ENCODE data around the gene PARD3.
A peak's percentile ranks its signal among the peaks of the same experiment; 100 is the strongest.

PARD3 gene

GRCh38 chr10:34641913-34642558 lies 173.1 kb downstream of the PARD3 start:
- Histone ChIP-seq H3K36me3 (ENCODE audit: control insufficient read depth in 2 of 2, insufficient read depth in 2 of 2, low read length in 2 of 2) (no peaks in the 10 kb centered on the region), H3K4me3 (ENCODE audit: low read length in 2 of 2) (no peak overlapping the region), H3K4me1 (ENCODE audit: control insufficient read depth, insufficient read depth, low read length) (peaks cover 23% of the 10 kb centered on the region), H3K27me3 (ENCODE audit: control insufficient read depth in 1 of 2, insufficient read depth in 2 of 2, low read length in 2 of 2) (no peaks in the 10 kb centered on the region), H3K9me3 (ENCODE audit: control insufficient read depth in 2 of 2, low read length in 2 of 2) (no peaks in the 10 kb centered on the region), H3K27ac (ENCODE audit: low read length) (no peak overlapping the region), H3K9ac (ENCODE audit: low read length in 2 of 2) (no peak overlapping the region)

- Histone ChIP-seq H3K9me3 (ENCODE audit: control insufficient read depth in 2 of 2, low read length in 2 of 2) (no peaks in the 10 kb centered on the region), H3K9ac (ENCODE audit: low read length in 2 of 2) (no peak overlapping the region), H3K4me3 (ENCODE audit: low read length in 2 of 2) (no peak overlapping the region), H3K27ac (ENCODE audit: low read length) (no peak overlapping the region), H3K4me1 (ENCODE audit: control insufficient read depth, insufficient read depth, low read length) (peaks cover 23% of the 10 kb centered on the region), H3K27me3 (ENCODE audit: control insufficient read depth in 1 of 2, insufficient read depth in 2 of 2, low read length in 2 of 2) (no peaks in the 10 kb centered on the region), H3K36me3 (ENCODE audit: control insufficient read depth in 2 of 2, insufficient read depth in 2 of 2, low read length in 2 of 2) (no peaks in the 10 kb centered on the region)
These were observed 173.8 kb downstream of the PARD3 start for GRCh38 chr10:34641147-34641912.

DNA sequence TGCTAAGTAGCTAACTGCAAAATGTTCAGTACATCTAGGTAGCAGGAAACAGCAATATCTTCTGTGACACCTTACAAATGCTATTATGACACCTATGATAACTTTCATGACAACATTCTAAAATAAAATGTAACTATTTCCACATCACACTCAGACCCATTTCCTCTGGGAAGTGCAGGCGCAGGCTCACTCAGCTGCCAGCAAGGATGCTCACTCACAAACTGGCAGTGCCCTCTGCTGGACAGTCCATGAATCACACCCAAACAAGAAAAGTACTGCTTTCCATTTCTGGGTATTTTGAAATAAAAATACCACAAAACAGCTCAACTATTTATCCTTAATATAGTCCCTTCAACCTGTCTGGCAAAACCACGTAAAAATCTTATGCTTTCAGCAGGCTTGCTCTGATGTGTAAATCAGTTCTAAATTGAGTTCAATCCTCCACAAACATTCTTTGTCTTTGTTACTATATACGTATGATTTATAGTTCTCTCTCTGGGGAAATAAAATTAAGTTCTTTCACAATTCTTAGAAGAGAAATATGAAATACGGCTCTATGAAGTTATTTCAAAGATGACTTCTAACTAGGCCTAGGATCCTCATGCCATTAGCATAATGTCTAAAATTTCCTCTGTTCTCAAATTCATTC lies 176.6 kb downstream of the PARD3 start:
- Histone ChIP-seq H3K36me3 (ENCODE audit: control insufficient read depth in 2 of 2, insufficient read depth in 2 of 2, low read length in 2 of 2) (no peaks in the 10 kb centered on the region), H3K27ac (ENCODE audit: low read length) (no peak overlapping the region), H3K9me3 (ENCODE audit: control insufficient read depth in 2 of 2, low read length in 2 of 2) (no peaks in the 10 kb centered on the region), H3K9ac (ENCODE audit: low read length in 2 of 2) (no peak overlapping the region), H3K27me3 (ENCODE audit: control insufficient read depth in 1 of 2, insufficient read depth in 2 of 2, low read length in 2 of 2) (no peaks in the 10 kb centered on the region), H3K4me1 (ENCODE audit: control insufficient read depth, insufficient read depth, low read length) (peaks cover 26% of the 10 kb centered on the region), H3K4me3 (ENCODE audit: low read length in 2 of 2) (no peak overlapping the region)

DNA sequence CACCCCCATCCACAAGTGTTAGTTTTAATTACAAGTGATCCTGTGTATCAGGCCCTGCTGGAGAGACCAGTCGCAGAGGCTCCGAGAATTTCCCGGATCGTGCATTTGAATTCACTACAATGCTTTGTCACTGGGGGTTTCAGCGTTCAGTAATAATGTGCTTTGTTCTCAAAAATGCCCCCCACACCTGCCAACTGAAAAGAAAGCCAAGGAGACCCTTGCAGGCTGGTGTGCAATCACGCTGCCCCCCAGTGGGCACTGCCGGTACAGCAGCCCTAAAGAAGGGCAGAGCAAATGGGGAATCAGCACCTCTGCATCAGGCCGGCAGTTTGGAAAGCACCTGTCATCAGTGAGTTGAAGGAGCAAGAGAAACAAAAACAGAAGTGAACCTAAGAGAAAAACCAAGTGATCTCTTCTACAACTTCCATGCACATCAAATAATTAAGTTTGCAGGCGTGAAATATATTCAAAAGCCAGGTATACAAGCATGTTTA lies 177.6 kb downstream of the PARD3 start:
- Histone ChIP-seq H3K27ac (ENCODE audit: low read length) (no peak overlapping the region), H3K9ac (ENCODE audit: low read length in 2 of 2) (no peak overlapping the region), H3K27me3 (ENCODE audit: control insufficient read depth in 1 of 2, insufficient read depth in 2 of 2, low read length in 2 of 2) (no peaks in the 10 kb centered on the region), H3K4me1 (ENCODE audit: control insufficient read depth, insufficient read depth, low read length) (peaks cover 18% of the 10 kb centered on the region), H3K9me3 (ENCODE audit: control insufficient read depth in 2 of 2, low read length in 2 of 2) (no peaks in the 10 kb centered on the region), H3K36me3 (ENCODE audit: control insufficient read depth in 2 of 2, insufficient read depth in 2 of 2, low read length in 2 of 2) (no peaks in the 10 kb centered on the region), H3K4me3 (ENCODE audit: low read length in 2 of 2) (peak overlapping the region in 1 of 2 donors; percentile 15)

DNA sequence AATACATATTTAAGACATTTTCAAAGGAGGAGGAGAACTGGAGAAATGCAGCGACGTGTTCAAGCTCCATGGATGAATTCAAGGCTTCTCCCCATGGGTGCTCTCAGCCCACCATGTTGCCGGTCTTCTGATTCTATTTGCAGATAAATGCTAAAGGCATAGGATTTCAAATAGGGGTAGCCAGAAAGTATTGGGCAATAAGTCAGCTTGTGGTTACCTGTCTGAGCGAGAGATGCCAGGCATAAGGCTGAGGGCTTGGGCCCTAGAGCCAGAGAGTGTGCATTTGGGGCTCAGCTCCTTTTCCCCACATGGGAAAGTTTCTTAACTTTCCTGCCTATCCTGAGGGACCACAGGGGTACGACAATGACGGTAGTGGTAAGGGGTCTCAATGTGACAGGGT lies 180.0 kb downstream of the PARD3 start:
- no peaks in the 10 kb centered on the region for H3K27me3 ChIP-seq (ENCODE audit: control insufficient read depth in 1 of 2, insufficient read depth in 2 of 2, low read length in 2 of 2)
- H3K36me3 ChIP-seq (ENCODE audit: control insufficient read depth in 2 of 2, insufficient read depth in 2 of 2, low read length in 2 of 2): no peaks in the 10 kb centered on the region
- no peaks in the 10 kb centered on the region for H3K9me3 ChIP-seq (ENCODE audit: control insufficient read depth in 2 of 2, low read length in 2 of 2)
- peaks cover 13% of the 10 kb centered on the region for H3K4me1 ChIP-seq (ENCODE audit: control insufficient read depth, insufficient read depth, low read length)
- H3K4me3 ChIP-seq (ENCODE audit: low read length in 2 of 2): no peak overlapping the region
- no peak overlapping the region for H3K9ac ChIP-seq (ENCODE audit: low read length in 2 of 2)
- H3K27ac ChIP-seq (ENCODE audit: low read length): no peak overlapping the region

- Histone ChIP-seq H3K27me3 (ENCODE audit: control insufficient read depth in 1 of 2, insufficient read depth in 2 of 2, low read length in 2 of 2) (no peaks in the 10 kb centered on the region), H3K4me3 (ENCODE audit: low read length in 2 of 2) (no peak overlapping the region), H3K9ac (ENCODE audit: low read length in 2 of 2) (no peak overlapping the region), H3K4me1 (ENCODE audit: control insufficient read depth, insufficient read depth, low read length) (peaks cover 4% of the 10 kb centered on the region), H3K36me3 (ENCODE audit: control insufficient read depth in 2 of 2, insufficient read depth in 2 of 2, low read length in 2 of 2) (no peaks in the 10 kb centered on the region), H3K27ac (ENCODE audit: low read length) (no peak overlapping the region), H3K9me3 (ENCODE audit: control insufficient read depth in 2 of 2, low read length in 2 of 2) (no peaks in the 10 kb centered on the region)
These were observed 181.7 kb downstream of the PARD3 start for GRCh38 chr10:34633374-34633773.

DNA sequence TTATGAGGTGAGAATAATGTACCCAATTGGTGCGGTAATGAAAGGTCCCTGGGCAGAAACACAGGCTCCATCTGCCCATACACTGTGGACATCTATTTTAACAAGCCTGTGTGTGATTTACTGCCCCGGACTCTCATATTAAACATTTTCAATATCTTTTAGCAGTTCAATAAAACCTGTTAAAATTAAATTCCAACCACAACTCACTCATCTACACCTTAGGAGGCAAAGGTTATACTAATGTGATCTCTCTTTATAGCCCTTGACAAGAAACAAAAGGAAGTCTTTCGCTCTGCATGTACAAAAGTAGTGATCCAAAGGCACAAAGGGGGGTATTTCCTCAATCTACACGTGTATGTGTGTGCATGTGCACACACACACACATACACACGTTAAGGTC lies 186.0 kb downstream of the PARD3 start:
- H3K9ac ChIP-seq (ENCODE audit: low read length in 2 of 2): no peak overlapping the region
- H3K4me1 ChIP-seq (ENCODE audit: control insufficient read depth, insufficient read depth, low read length): peaks cover 3% of the 10 kb centered on the region
- no peak overlapping the region for H3K4me3 ChIP-seq (ENCODE audit: low read length in 2 of 2)
- H3K9me3 ChIP-seq (ENCODE audit: control insufficient read depth in 2 of 2, low read length in 2 of 2): no peaks in the 10 kb centered on the region
- peaks cover 0 to 3% of the 10 kb centered on the region in 2 donors for H3K36me3 ChIP-seq (ENCODE audit: control insufficient read depth in 2 of 2, insufficient read depth in 2 of 2, low read length in 2 of 2)
- no peak overlapping the region for H3K27ac ChIP-seq (ENCODE audit: low read length)
- H3K27me3 ChIP-seq (ENCODE audit: control insufficient read depth in 1 of 2, insufficient read depth in 2 of 2, low read length in 2 of 2): no peaks in the 10 kb centered on the region

- no peaks in the 10 kb centered on the region for H3K27me3 ChIP-seq (ENCODE audit: control insufficient read depth in 1 of 2, insufficient read depth in 2 of 2, low read length in 2 of 2)
- H3K9me3 ChIP-seq (ENCODE audit: control insufficient read depth in 2 of 2, low read length in 2 of 2): no peaks in the 10 kb centered on the region
- H3K9ac ChIP-seq (ENCODE audit: low read length in 2 of 2): no peak overlapping the region
- H3K4me3 ChIP-seq (ENCODE audit: low read length in 2 of 2): no peak overlapping the region
- H3K4me1 ChIP-seq (ENCODE audit: control insufficient read depth, insufficient read depth, low read length): peaks cover 3% of the 10 kb centered on the region
- H3K36me3 ChIP-seq (ENCODE audit: control insufficient read depth in 2 of 2, insufficient read depth in 2 of 2, low read length in 2 of 2): peaks cover 0 to 3% of the 10 kb centered on the region in 2 donors
- no peak overlapping the region for H3K27ac ChIP-seq (ENCODE audit: low read length)
These were observed 186.8 kb downstream of the PARD3 start for GRCh38 chr10:34628174-34628796.

GRCh38 chr10:34627741-34628140 lies 187.4 kb downstream of the PARD3 start:
- Histone ChIP-seq H3K9me3 (ENCODE audit: control insufficient read depth in 2 of 2, low read length in 2 of 2) (no peaks in the 10 kb centered on the region), H3K27ac (ENCODE audit: low read length) (no peak overlapping the region), H3K27me3 (ENCODE audit: control insufficient read depth in 1 of 2, insufficient read depth in 2 of 2, low read length in 2 of 2) (no peaks in the 10 kb centered on the region), H3K4me1 (ENCODE audit: control insufficient read depth, insufficient read depth, low read length) (peaks cover 3% of the 10 kb centered on the region), H3K9ac (ENCODE audit: low read length in 2 of 2) (no peak overlapping the region), H3K4me3 (ENCODE audit: low read length in 2 of 2) (no peak overlapping the region), H3K36me3 (ENCODE audit: control insufficient read depth in 2 of 2, insufficient read depth in 2 of 2, low read length in 2 of 2) (peaks cover 0 to 3% of the 10 kb centered on the region in 2 donors)

DNA sequence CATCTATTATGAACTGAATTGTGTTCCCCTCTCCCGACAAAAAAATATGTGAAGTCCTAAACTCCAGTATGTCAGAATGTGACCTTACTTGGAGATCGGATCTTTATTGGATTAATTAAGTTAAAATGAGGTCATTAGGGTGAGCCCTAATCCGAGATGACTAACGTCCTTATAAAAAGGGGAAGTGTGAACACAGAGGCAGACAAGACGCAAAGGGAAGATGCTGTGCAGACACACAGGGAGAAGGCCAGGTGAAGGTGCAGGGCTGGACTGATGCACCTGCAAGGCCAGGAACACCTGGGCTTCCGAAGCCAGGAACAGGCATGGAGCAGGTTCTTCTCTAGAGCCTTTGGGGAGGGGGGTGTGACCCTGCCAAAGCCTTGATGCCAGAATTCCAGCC lies 187.8 kb downstream of the PARD3 start:
- Histone ChIP-seq H3K27me3 (ENCODE audit: control insufficient read depth in 1 of 2, insufficient read depth in 2 of 2, low read length in 2 of 2) (no peaks in the 10 kb centered on the region), H3K4me1 (ENCODE audit: control insufficient read depth, insufficient read depth, low read length) (peaks cover 3% of the 10 kb centered on the region), H3K36me3 (ENCODE audit: control insufficient read depth in 2 of 2, insufficient read depth in 2 of 2, low read length in 2 of 2) (peaks cover 0 to 3% of the 10 kb centered on the region in 2 donors)

More for the DNA sequence above, 187.8 kb downstream of the PARD3 start:
- Histone ChIP-seq H3K27ac (ENCODE audit: low read length) (no peak overlapping the region), H3K9me3 (ENCODE audit: control insufficient read depth in 2 of 2, low read length in 2 of 2) (no peaks in the 10 kb centered on the region), H3K9ac (ENCODE audit: low read length in 2 of 2) (no peak overlapping the region), H3K4me3 (ENCODE audit: low read length in 2 of 2) (no peak overlapping the region)

Measured in stomach smooth muscle (tissue), 2 donors.